Spleen (tissue), 7 donors: ENCODE results near the gene SKI.
A peak's percentile ranks its signal among the peaks of the same experiment; 100 is the strongest.

Experiments
- CTCF ChIP-seq, 11 experiments: fragments of 200-600 bp in 7 of 11; fragments of 450-650 bp in 4 of 11; sonication (generic) in 4 of 11; IDR thresholded peaks in 8 of 11; conservative IDR thresholded peaks in 3 of 11; 1 replicate in 7 of 11; 2 replicates in 4 of 11; pipeline versions ENCODE4 v1.4.0 to v1.8.0; 2016 to 2021; ENCODE audit warnings: antibody characterized with exemption in 11 of 11, inconsistent platforms in 4 of 11, mild to moderate bottlenecking in 1 of 11
- POLR2AphosphoS5 ChIP-seq, 3 donors: sonication (generic); formaldehyde crosslinking; IDR thresholded peaks; one replicate each; pipeline ENCODE4 v1.5.1; 2017; ENCODE audit warnings: antibody characterized with exemption in 3 of 3
- donor health status: DM: no; HTN: no; CAD: no; lungs with moderate emphysema.
- donor health status: DM: no; HTN: no; CAD: no.
- donor health status: DM: no; HTN: no; CAD: no.

GRCh38 chr1:2258996-2259395 lies 30.9 kb downstream of the SKI start:
- TF ChIP-seq CTCF (IDR thresholded peaks at IDR 0.05 in 8 of 11, conservative IDR thresholded peaks at IDR 0.05 in 3 of 11) (no peak), POLR2AphosphoS5 (IDR thresholded peaks at IDR 0.05) (peak in 1 of 3 donors; percentile 58)
